Panc1 (cell line): ENCODE results near the gene ONECUT3. TPM values are rescaled to one million over a fixed set of nuclear protein-coding genes. Genes with fewer than 3 reads are reported as not detected.

Source experiments
- ATAC-seq: fragments of 200-7000 bp; cut with Tn5 transposase; 2 replicates; pipeline ENCODE4 v1.9.1; 2020; ENCODE audit warnings: mild to moderate bottlenecking, moderate library complexity
- BruUV-seq: library from RNA; stranded (reverse); fragments of 400-500 nt; replicated peaks from 2 replicates; lab custom pipeline; 2021; lab: Mats Ljungman, UMichigan
- CTCF ChIA-PET: fragments of 300-600 bp; sonication (Branson Sonifier 250); formaldehyde crosslinking; loops from one replicate; lab custom pipeline; 2022; ENCODE audit warnings: antibody characterized with exemption; lab: Charles Lee
- POLR2A ChIA-PET: fragments of 300-600 bp; sonication (Branson Sonifier 250); formaldehyde crosslinking; loops from one replicate; lab custom pipeline; 2022; ENCODE audit warnings: antibody characterized with exemption; lab: Charles Lee
- DNase-seq: peaks from one replicate; pipeline ENCODE4 v3.0.0-alpha.2; 2010; ENCODE audit warnings: low read depth, low spot score
- H3K27ac ChIP-seq: 2 replicates; pipeline ENCODE4 v1.5.1; 2011; ENCODE audit warnings: mild to moderate bottlenecking, low read length, inconsistent platforms
- H3K27me3 ChIP-seq: fragments of 200-500 bp; sonication (Bioruptor generic); 2 replicates; pipeline ENCODE4 v1.6.0; 2014; ENCODE audit warnings: low read length, inconsistent platforms; ENCODE audit not compliant: control insufficient read depth, insufficient read depth
- H3K36me3 ChIP-seq: fragments of 200-500 bp; sonication (Bioruptor generic); 2 replicates; pipeline ENCODE4 v1.5.1; 2014; ENCODE audit warnings: inconsistent platforms, mild to moderate bottlenecking, low read length, moderate library complexity; ENCODE audit not compliant: control insufficient read depth, insufficient read depth
- H3K4me1 ChIP-seq: 2 replicates; pipeline ENCODE4 v1.5.1; 2011; ENCODE audit warnings: inconsistent platforms, mild to moderate bottlenecking, low read length, moderate library complexity; ENCODE audit not compliant: control insufficient read depth, insufficient read depth
- H3K4me3 ChIP-seq, 2 experiments: 2 replicates each; pipeline ENCODE4 v1.5.1; 2011 to 2012; ENCODE audit warnings: low read depth in 2 of 2, low read length in 2 of 2, mild to moderate bottlenecking in 2 of 2, inconsistent platforms in 1 of 2, moderate library complexity in 1 of 2
- H3K9me3 ChIP-seq: fragments of 200-500 bp; sonication (Bioruptor generic); 2 replicates; pipeline ENCODE4 v1.5.1; 2014; ENCODE audit warnings: low read depth, mild to moderate bottlenecking, inconsistent platforms, low read length, moderate library complexity; ENCODE audit not compliant: control insufficient read depth, insufficient read depth
- CTCF ChIP-seq: fragments of 450-650 bp; IDR thresholded peaks from 2 replicates; pipeline ENCODE4 v1.5.1; 2017; ENCODE audit warnings: mild to moderate bottlenecking
- POLR2AphosphoS5 ChIP-seq: IDR thresholded peaks from 2 replicates; pipeline ENCODE4 v1.6.1; 2012; ENCODE audit warnings: mild to moderate bottlenecking, low read depth, low read length, moderate library complexity
- REST ChIP-seq, 2 experiments: IDR thresholded peaks; 2 replicates each; pipeline ENCODE4 v1.6.1; 2011 to 2012; ENCODE audit warnings: low read depth in 2 of 2, control low read depth in 1 of 2, low read length in 1 of 2, mild to moderate bottlenecking in 1 of 2, moderate library complexity in 1 of 2; ENCODE audit not compliant: insufficient read depth in 1 of 2
- SIN3A ChIP-seq: IDR thresholded peaks from 2 replicates; pipeline ENCODE4 v1.6.1; 2012; ENCODE audit warnings: low read depth, mild to moderate bottlenecking, low read length, moderate library complexity, borderline replicate concordance; ENCODE audit not compliant: insufficient read depth
- TCF7L2 ChIP-seq: IDR thresholded peaks from 2 replicates; pipeline ENCODE4 v1.6.1; 2011; ENCODE audit warnings: mild to moderate bottlenecking, low read depth, low read length, inconsistent platforms
- in situ Hi-C: cut with HindIII; loops from 2 replicates; pipeline ENCODE4 v1.10.0; 2016; ENCODE audit warnings: low sequenced_read_pairs, low pct_unique_long_range_greater_than_20kb
- intact Hi-C: fragments of 100-400 bp; cut with micrococcal nuclease; formaldehyde crosslinking; loops from one replicate; pipeline ENCODE4 v1.10.0; 2022; ENCODE audit not compliant: unreplicated experiment
- total RNA-seq: library from RNA; stranded (reverse); gene quantifications from one replicate; pipeline ENCODE4 v1.2.1, GENCODE V29; 2021; ENCODE audit not compliant: unreplicated experiment

Gene ONECUT3
- total RNA-seq, 1 experiment from 2014 or later: 16.5 TPM

GRCh38 chr19:1763648-1764639 is 10.6 kb downstream of the ONECUT3 start:
- CTCF ChIA-PET: no interaction called here
- DNase-seq: no peak
- BruUV-seq: no TSS peak
- H3K36me3 ChIP-seq: no peaks in the 10 kb centered on the region
- no peak overlapping the region for H3K4me3 ChIP-seq
- H3K27me3 ChIP-seq: no peaks in the 10 kb centered on the region
- no peak overlapping the region for H3K27ac ChIP-seq
- POLR2A ChIA-PET: no interaction called here
- ATAC-seq: no peak
- intact Hi-C loops: no loop called here
- no peaks in the 10 kb centered on the region for H3K9me3 ChIP-seq
- in situ Hi-C loops: no loop called here
- H3K4me1 ChIP-seq: peaks cover 24% of the 10 kb centered on the region
- TF ChIP-seq CTCF: no peak
- TF ChIP-seq REST (IDR thresholded peaks at IDR 0.05; ENCODE audit: insufficient read depth in 1 of 2, low read depth in 2 of 2, low read length in 1 of 2): no peak
- TF ChIP-seq SIN3A: no peak
- TF ChIP-seq TCF7L2: no peak

DNA sequence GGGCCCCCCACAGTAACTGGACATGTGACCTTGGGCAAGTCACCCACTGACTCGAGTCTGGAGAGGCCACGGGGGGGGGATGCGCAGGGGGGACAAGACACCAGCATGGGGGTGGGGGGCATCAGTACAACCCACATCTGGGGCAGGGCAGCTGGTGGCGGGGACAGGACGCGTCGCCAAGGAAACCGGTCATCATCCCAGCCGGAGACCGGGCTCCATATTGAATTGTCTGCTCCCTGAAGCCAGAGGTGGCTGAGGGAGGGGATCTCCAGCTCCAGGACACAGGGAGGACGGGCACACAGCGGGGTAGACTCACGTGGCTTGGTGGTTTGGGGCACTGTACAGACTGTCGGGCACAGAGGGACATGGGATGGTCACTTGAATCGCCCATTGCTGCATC is 11.4 kb downstream of the ONECUT3 start:
- no peak overlapping the region for H3K4me3 ChIP-seq
- peaks cover 18% of the 10 kb centered on the region for H3K4me1 ChIP-seq
- no peaks in the 10 kb centered on the region for H3K9me3 ChIP-seq
- no peak for DNase-seq
- no peak overlapping the region for H3K27ac ChIP-seq
- no TSS peak for BruUV-seq
- no peaks in the 10 kb centered on the region for H3K27me3 ChIP-seq
- CTCF ChIA-PET: no interaction called here
- intact Hi-C loops: no loop called here
- POLR2A ChIA-PET: no interaction called here
- no peaks in the 10 kb centered on the region for H3K36me3 ChIP-seq
- ATAC-seq: no peak
- TF ChIP-seq TCF7L2: no peak
- no peak for TF ChIP-seq POLR2AphosphoS5
- TF ChIP-seq REST (IDR thresholded peaks at IDR 0.05; ENCODE audit: insufficient read depth in 1 of 2, low read depth in 2 of 2, low read length in 1 of 2): no peak
- in situ Hi-C loops: no loop called here
